ENCODE results near the gene ZBTB21.
A peak's percentile ranks its signal among the peaks of the same experiment; 100 is the strongest.

ZBTB21 gene

GRCh38 chr21:42039470-42039901 is 29.3 kb upstream of the ZBTB21 start:
- DNase-seq, result peak; percentile 16

DNA sequence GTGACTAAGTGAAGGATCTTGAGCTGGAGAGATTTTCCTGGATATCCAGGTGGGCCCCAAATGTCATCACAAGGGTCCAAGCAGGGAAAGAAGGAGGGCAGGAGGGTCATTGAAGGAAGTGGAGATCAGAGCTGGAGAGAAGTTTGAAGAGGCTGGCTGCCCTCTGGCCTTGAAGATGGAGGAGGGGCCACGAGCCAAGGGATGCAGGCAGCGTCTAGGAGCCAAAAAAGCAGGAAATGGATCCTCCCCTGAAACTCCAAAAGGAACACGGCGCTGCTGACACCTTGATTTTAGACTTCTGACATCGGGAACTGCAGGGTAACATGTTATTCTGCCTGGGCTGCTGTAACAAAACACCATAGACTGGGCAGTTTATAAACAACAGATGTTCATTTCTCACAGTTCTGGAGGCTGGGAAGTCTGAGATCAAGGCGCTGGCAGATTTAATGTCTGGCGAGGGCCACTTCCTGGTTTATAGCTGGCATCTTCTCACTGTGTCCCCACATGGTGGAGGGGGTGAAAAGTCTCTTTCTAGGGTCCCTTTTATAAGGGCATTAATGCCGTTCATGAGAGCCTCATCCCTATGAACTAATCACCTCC is 28.8 kb upstream of the ZBTB21 start:
- no peak for DNase-seq

- DNase-seq, result no peak
Measured at GRCh38 chr21:42038393-42038792, 28.2 kb upstream of the ZBTB21 start.

DNA sequence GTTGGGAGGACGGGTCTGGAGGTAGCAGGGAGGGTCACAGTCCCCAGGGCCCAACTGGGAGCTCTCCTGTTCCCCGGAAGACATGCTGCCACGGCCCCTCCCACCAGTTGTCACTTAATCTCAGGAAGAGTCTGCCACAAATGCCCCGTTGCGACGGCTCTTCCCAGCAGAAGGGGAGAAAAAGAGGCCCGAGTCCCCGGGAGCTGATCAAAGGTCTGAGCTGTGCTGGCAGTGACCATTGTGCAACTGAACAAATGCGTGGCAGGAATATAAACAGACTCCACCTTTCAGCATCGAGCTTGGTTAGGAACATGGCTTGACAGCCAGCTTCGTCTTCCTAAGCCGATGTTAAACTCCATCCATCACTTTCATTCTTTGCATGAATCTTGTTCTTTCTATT is 27.8 kb upstream of the ZBTB21 start:
- no peak for DNase-seq

- DNase-seq, result peak; percentile 13
Measured at GRCh38 chr21:42037516-42037915, 27.4 kb upstream of the ZBTB21 start.

- DNase-seq, result no peak
Measured at GRCh38 chr21:42036313-42036712, 26.2 kb upstream of the ZBTB21 start.

DNA sequence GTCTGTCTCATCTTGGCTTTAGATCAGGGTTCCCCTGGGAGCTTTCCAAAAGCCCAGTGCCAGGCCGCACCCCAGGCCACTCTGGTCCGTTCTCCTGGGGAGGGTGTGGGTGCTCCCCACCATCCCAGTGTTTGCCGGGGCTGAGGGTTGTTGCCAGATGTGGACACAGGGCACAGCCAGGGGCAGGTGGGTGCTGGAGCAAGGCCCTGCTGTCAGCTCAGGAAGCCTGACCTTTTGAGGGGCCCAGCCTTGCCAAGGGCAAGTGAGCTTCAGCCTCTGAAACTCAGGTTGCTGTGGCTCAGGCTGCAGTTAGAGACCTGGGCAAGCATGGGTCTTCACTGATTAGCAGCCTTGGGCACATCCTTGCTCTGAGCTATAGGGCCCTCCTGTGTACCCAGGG is 22.8 kb upstream of the ZBTB21 start:
- no peak for DNase-seq

DNA sequence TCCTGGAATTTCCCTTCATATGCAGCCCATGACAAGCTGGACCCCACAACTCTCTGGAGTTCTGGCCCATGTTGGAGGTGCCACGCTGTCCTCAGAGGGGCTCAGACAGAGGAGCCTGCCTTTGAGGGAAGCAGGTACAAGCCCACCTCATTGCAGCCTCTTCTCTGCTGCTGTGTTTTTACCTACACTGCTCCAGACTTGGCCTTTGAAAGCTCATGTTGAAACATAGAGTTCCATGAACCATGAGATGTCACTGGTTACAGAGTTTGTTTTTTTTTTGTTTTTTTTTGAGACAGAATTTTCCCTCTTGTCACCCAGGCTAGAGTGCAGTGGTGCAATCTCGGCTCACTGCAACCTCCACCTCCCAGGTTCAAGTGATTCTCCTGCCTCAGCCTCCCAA is 22.1 kb upstream of the ZBTB21 start:
- DNase-seq, result no peak

DNA sequence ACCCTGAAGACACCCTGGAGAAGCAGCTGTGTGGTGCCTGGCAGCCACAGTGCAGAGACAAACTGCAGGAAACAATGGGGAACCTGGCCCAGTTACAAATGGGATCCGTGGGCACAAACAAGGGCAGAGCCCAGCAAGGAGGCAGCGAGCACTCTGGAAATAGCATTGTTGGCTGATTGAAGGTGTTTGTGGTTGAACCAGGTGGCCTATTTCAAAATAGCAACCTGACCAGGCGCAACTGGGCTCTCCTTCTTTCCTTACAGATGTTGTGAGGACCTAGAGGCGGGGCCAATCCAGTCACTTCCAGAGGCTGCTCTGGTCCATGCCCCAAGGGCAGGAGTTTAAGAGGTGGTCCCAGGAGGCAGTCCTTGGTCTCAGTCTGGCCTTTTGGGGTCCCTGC is 21.7 kb upstream of the ZBTB21 start:
- no peak for DNase-seq

GRCh38 chr21:42031241-42031640 is 21.1 kb upstream of the ZBTB21 start:
- no peak for DNase-seq

DNA sequence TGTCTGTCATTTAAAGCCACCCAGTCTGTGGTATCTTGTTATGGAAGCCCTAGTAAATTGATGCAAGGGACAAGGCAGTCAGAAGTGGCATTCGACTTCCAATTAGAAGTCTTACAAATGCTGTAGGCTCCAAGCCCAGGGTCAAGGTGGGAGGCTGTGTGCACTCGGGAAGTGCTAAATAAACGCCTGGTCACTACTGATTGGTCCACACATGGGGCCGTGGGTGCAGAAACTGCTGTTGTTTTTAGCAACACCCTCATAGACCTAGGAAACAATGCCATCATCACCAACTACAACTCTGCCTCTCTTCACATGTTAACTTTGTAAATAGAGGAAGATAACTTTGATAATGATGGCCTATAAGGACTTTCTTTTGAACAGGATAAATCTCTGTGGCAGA is 20.2 kb upstream of the ZBTB21 start:
- DNase-seq, result peak; percentile 10

GRCh38 chr21:42028766-42029425 is 18.7 kb upstream of the ZBTB21 start:
- no peak for DNase-seq

DNA sequence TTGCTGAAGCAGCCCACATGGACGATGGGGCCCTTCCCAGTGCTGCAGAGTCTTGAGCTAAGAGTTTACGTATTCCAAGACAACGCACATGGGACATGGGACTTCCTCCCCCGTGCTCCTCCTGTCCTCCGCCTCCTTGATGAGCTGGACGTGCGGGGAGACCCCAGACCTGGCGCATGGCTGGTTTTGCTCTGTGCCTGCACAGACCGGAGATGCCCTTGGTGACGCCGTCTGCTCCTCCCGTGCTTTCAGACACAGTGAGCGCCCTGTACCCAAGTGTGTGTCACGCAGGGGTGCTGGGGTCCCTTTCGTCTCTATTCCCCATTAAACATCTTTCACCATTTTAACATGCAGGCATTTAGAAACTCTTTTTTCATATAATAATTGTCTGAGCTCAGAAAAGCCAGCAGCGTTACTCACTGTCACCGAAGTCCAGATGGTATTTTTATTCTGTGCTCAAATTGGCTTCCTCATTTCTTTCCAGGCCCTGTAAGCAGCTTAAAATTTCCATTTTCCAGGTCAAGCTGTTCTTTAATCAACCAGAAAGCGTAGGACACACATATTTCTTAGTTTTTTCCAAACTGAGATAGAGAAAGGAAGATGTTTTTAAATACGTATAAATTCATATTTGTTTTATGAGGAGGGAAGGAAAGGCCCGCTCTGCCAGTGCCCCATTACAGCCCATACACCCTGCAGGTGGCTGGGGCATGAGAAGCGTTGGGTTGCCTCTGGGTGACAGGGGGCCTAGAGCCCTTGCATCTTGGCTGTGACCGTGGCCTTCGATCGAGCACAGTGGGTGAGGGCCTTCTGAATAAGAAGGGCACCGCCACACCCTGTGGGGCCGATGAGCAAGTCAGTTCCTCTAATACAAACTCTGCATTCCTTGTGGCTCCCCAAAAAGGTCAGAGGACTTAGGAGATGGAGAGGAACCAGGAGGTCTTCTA is 17.9 kb upstream of the ZBTB21 start:
- DNase-seq, result no peak

DNA sequence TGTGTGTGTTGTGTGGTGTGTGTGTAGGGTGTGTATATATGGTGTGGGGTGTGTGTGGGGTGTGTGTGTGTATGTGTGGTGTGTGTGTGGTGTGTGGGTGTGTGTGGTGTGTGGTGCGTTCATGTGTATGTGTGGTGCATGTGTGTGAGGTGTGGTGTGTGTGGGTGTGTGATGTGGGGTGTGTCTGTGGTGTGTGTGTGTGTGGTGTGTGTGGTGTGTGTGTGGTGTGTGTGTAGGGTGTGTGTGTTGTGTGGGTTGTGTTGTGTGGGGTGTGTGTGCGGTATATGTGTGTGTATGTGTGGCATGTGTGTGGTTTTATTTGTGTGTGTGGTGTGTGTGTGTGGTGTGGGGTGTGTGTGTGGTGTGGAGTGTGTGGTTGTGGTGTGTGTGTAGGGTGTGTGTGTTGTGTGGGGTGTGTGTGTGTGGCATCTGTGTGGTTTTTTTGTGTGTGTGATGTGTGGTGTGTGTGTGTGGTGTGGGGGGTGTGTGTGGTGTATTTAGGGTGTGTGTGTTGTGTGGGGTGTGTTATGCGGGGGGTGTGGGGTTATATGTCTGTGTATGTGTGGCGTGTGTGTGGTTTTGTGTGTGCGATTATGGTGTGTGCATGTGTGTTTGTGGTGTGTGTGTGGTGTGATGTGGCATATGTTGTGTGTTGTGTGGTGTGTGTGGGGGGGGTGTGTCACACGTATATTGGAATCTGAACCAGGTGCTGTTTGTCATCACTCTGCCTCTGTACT is 17.1 kb upstream of the ZBTB21 start:
- no peak for DNase-seq

DNA sequence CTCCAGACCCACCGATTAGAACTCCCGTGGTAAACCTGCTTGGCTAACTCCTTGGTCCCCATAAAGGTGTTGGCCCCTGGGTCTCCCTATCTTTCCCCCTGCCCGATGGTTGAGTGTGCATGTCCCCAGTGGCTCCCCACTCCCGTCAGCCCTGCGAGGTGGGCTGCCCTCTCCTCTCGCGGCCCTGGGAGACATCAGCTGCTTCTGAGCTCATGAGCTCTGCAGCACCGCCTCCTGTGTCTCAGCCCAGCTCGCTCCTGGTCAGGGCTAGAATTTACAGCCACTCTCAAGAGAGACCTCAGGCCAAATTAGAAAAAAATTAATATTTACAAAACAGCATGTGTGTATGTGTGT is 15.9 kb upstream of the ZBTB21 start:
- DNase-seq, result no peak

DNA sequence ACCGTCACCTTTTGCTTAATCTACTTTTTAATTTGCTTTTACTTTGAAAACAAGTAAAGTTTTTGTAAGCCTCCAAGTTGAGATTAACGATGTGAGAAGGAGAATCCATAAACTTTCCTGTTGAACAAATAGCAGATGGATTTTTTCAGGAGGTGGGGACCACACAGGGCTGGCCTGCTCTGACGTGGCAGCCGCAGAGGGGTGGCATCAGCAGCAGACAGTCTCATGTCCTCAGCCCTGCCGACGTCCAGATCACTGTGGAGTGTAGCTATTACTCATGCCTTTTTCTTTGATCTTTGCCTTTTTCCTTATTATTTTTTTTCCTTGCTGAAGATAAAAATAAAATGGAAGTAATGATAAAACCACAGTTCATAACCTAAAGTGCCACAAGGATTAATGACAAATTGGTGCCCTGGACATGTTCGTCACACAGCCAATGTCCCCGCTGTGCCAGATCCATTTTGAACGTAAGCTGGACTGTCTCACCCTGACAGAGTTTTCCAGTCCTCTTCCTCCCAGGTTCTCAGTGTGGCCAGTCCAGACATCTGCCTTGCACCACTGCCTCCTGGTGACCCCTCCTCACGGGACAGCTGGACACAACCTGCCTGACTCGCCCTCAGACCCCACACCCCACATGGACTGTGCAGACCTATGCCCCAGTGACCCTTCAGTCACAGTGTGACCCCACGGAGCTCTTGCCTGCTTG is 15.4 kb upstream of the ZBTB21 start:
- DNase-seq, result no peak

DNA sequence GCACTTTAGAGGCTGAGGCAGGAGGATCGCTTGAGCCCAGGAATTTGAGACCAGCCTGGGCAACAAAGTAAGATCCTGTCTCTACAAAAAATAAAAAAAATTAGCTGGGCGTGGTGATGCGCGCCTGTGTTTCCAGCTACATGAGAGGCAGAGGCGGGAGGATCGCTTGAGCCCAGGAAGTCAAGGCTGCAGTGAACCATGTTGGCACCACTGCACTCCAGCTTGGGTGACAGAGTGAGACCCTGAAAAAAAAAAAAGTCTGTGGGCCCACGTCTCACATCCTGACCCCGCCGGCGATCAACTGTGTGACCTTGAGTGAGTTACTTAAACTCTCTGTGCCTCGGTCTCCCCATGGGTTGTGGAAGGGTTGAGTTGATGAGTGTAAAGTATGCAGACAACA is 12.7 kb upstream of the ZBTB21 start:
- no peak for DNase-seq

DNA sequence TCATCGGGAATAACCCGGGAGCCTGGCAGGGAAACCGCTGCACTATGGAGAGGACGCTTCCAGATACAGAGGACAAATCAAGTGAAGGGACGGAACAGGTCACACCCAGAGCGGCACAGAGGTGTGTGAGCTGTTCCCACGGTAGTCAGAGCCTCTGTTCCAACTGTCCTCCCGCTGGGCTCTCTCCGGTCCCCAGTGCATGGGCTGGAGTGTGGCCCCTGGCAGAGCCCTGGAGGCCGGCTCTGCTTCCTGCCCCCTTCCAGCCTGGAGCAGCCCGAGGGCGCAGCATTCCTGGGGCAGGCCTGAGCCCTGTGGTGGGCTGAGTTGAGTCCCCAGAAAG is 11.9 kb upstream of the ZBTB21 start:
- DNase-seq, result no peak

DNA sequence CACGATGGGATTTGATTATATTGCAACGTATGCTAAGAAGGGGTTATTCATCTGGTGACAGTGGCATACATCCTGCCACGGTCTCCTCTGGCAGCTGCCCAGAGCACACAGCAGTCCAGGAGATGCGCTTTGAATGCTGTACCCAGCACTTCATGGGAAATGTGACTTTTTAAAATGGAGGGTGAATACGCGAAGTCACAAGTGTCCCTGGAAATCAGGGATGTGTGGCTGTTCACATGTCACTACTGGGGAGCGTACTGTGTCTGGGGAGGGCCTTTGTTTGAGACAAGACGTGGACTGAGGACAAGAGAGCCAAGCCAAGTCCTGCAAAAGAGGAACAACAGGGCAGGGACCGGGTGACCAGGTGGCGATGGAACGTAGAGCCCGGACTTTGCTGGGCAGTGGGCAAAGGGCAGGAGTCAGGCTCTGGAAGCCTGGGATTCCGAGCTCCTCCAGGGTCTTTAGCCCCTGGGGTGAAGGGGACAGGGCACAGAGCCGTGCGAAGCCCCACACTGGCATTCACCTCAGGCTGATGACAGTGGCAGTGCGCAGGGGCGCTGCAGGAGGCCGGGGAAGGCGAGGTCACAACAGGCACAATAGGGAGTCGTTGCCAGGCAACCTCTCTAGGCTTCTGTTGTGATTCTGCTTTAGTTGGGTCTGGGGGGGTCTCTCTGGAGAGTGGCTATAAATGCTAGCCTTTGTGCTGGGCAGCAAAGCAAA is 11.4 kb upstream of the ZBTB21 start:
- DNase-seq, result no peak

- DNase-seq, result no peak
Measured at GRCh38 chr21:42019706-42020105, 9.5 kb upstream of the ZBTB21 start.

DNA sequence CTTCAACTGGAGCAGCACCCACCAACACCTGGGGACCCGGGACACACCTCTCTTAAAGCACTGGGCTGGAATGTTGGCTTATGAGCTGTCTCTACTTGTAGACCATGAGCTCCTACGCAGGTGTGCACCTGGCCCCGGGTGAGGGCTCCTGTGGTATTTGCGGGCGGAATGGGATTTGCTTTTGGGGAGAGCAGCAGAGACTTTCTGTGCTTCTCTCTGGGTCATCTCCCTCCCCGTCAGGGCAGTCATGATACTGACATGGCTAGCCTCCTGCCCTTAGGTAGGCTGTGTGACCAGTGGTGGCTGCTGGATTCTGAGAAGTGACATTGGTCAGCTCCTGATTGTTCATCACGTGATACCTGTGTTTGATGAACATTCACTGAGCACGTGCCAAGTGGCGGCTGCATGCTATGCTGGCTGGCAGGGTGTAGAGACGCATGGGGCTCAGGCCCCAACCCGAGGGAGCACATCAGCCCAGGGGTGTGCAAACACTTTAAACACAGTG is 9.0 kb upstream of the ZBTB21 start:
- no peak for DNase-seq

DNA sequence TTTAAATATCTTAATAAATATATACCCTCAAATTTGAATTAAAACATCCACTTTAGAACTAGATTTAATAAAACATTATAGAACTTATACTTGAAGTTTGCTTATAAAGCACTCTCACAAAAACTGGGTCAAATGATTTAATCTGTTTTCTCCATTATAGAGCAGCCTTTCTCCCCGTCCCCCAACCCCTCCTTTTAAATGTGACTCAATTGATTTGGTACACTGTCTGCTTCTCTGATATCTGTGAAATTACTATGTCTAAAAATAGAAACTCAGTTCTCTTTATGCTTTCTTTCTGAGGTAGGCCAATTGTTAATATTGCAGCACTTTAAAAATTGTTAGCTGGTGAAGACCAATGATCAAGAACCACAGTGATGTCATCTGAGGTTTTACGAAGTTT is 6.9 kb upstream of the ZBTB21 start:
- DNase-seq, result no peak

All from inflammatory macrophage treated with lipopolysaccharide for 4 hours (primary cell).